Mesenchymal stem cell (in vitro differentiated cells and primary cell): ENCODE data around the gene EPHA2.

Source experiments
- DNase-seq: peaks from one replicate; pipeline ENCODE4 v3.0.0-alpha.2; 2013
- H2AFZ ChIP-seq: one replicate; pipeline ENCODE4 v1.6.1; 2013; ENCODE audit warnings: low read depth, mild to moderate bottlenecking, control low read depth, inconsistent platforms, low read length, moderate library complexity
- H2AK5ac ChIP-seq: 2 replicates; pipeline ENCODE4 v1.6.1; 2013; ENCODE audit warnings: low read length, moderate library complexity, mild to moderate bottlenecking, inconsistent platforms; ENCODE audit not compliant: severe bottlenecking
- H2BK120ac ChIP-seq: one replicate; pipeline ENCODE4 v1.6.1; 2013; ENCODE audit warnings: low read depth, mild to moderate bottlenecking, inconsistent platforms, low read length, moderate library complexity
- H2BK12ac ChIP-seq, 2 experiments: one replicate each; pipeline ENCODE4 v1.6.1; 2013; ENCODE audit warnings: inconsistent platforms in 2 of 2, low read length in 2 of 2, mild to moderate bottlenecking in 2 of 2, moderate library complexity in 2 of 2, control low read depth in 1 of 2
- H2BK15ac ChIP-seq: one replicate; pipeline ENCODE4 v1.6.1; 2013; ENCODE audit warnings: mild to moderate bottlenecking, low read depth, inconsistent platforms; ENCODE audit not compliant: poor library complexity, severe bottlenecking
- H2BK5ac ChIP-seq: 2 replicates; pipeline ENCODE4 v1.6.1; 2013; ENCODE audit warnings: low read depth, mild to moderate bottlenecking, low read length, control low read depth, inconsistent platforms; ENCODE audit not compliant: poor library complexity, severe bottlenecking
- H3K14ac ChIP-seq, 2 experiments: one replicate each; pipeline ENCODE4 v1.6.1; 2013; ENCODE audit warnings: inconsistent platforms in 2 of 2, low read length in 2 of 2, control low read depth in 1 of 2, mild to moderate bottlenecking in 1 of 2, moderate library complexity in 1 of 2
- H3K18ac ChIP-seq, 2 experiments: one replicate each; pipeline ENCODE4 v1.6.1; 2013; ENCODE audit warnings: inconsistent platforms in 2 of 2, low read length in 2 of 2, control low read depth in 1 of 2, low read depth in 1 of 2, mild to moderate bottlenecking in 1 of 2
- H3K23ac ChIP-seq, 2 experiments: one replicate each; pipeline ENCODE4 v1.6.1; 2013; ENCODE audit warnings: inconsistent platforms in 2 of 2, low read length in 2 of 2, mild to moderate bottlenecking in 2 of 2, moderate library complexity in 2 of 2, control low read depth in 1 of 2
- H3K27ac ChIP-seq: 2 replicates; pipeline ENCODE4 v1.5.1; 2013; ENCODE audit warnings: mild to moderate bottlenecking, moderate library complexity, low read length, control low read depth, inconsistent platforms; ENCODE audit not compliant: poor library complexity, severe bottlenecking
- H3K27me3 ChIP-seq, 2 experiments: 2 replicates each; pipeline versions ENCODE4 v1.6.1 to v1.7.0; 2013; ENCODE audit warnings: low read length in 2 of 2, mild to moderate bottlenecking in 2 of 2, moderate library complexity in 2 of 2, control low read depth in 1 of 2, inconsistent platforms in 1 of 2; ENCODE audit not compliant: control insufficient read depth in 1 of 2, insufficient read depth in 1 of 2
- H3K36me3 ChIP-seq, 2 experiments: 2 replicates each; pipeline versions ENCODE4 v1.6.1 to v1.7.0; 2013; ENCODE audit warnings: low read length in 2 of 2, control low read depth in 1 of 2, inconsistent platforms in 1 of 2, low read depth in 1 of 2, mild to moderate bottlenecking in 1 of 2; ENCODE audit not compliant: insufficient read depth in 2 of 2, control insufficient read depth in 1 of 2
- H3K4ac ChIP-seq, 2 experiments: one replicate each; pipeline ENCODE4 v1.6.1; 2013; ENCODE audit warnings: inconsistent platforms in 2 of 2, low read length in 2 of 2, mild to moderate bottlenecking in 2 of 2, moderate library complexity in 2 of 2, control low read depth in 1 of 2, low read depth in 1 of 2
- H3K4me1 ChIP-seq: 2 replicates; pipeline ENCODE4 v1.6.1; 2013; ENCODE audit warnings: low read depth, low read length, control low read depth; ENCODE audit not compliant: control insufficient read depth, insufficient read depth
- H3K4me2 ChIP-seq: 2 replicates; pipeline ENCODE4 v1.6.1; 2013; ENCODE audit warnings: low read length, mild to moderate bottlenecking, inconsistent platforms; ENCODE audit not compliant: poor library complexity, severe bottlenecking
- H3K4me3 ChIP-seq, 2 experiments: 2 replicates each; pipeline versions ENCODE4 v1.5.1 to v1.7.0; 2013; ENCODE audit warnings: low read length in 2 of 2, mild to moderate bottlenecking in 2 of 2, control low read depth in 1 of 2, low read depth in 1 of 2; ENCODE audit not compliant: insufficient read depth in 1 of 2
- H3K79me1 ChIP-seq: replicated peaks from 2 replicates; pipeline ENCODE4 v1.6.1; 2013; ENCODE audit warnings: mild to moderate bottlenecking, control low read depth, low read length, inconsistent platforms; ENCODE audit not compliant: poor library complexity, severe bottlenecking
- H3K9ac ChIP-seq: 2 replicates; pipeline ENCODE4 v1.7.0; 2013; ENCODE audit warnings: mild to moderate bottlenecking, low read length, moderate library complexity
- H3K9me3 ChIP-seq: 2 replicates; pipeline ENCODE4 v1.7.0; 2013; ENCODE audit warnings: mild to moderate bottlenecking, low read length; ENCODE audit not compliant: control insufficient read depth
- H4K8ac ChIP-seq: one replicate; pipeline ENCODE4 v1.6.1; 2013; ENCODE audit warnings: inconsistent platforms, mild to moderate bottlenecking, low read length, moderate library complexity
- H4K91ac ChIP-seq: one replicate; pipeline ENCODE4 v1.6.1; 2013; ENCODE audit warnings: mild to moderate bottlenecking, low read length, inconsistent platforms
- WGBS: methylation state at CpG from one replicate; pipeline ENCODE4 v1.1.7; 2013; ENCODE audit warnings: mixed read lengths; 5-methylcytosine and 5-hydroxymethylcytosine counted together

The EPHA2 gene

DNA sequence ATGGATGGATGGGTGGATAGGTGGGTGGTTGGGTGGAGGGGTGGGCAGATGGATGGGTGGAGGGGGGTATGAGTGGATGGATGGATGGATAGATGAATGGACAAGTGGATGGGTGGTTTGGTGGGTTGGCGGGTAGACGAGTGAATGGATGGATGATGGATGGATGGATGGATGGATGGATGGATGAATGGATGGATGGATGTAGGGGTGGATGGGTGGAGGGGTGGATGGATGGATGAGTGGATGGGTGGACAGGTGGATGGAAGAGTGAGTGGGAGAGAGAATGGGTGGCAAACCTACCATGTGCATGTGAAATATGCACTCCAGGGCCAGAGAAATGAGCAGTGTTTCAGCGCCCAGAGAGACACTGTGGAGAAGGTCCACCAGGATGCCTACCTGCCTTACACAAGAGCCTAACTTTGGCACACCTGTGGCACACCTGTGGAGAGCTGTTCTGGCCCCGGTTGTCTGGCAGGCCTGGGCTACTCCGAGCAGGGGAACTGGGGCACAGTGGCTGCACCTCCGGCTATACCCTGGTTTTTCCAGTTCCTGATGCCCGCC is 12.8 kb downstream of the EPHA2 start:
- Histone ChIP-seq H3K27ac (peak overlapping the region; percentile 98), H3K4ac (no peak overlapping the region), H3K9me3 (no peaks in the 10 kb centered on the region), H2BK5ac (no peak overlapping the region), H3K79me1 (no peaks in the 10 kb centered on the region), H3K27me3 (no peaks in the 10 kb centered on the region), H3K4me3 (no peak overlapping the region), H3K18ac (no peak overlapping the region), H3K36me3 (peaks cover 13 to 82% of the 10 kb centered on the region in 2 experiments), H2BK120ac (no peak overlapping the region), H3K9ac (no peak overlapping the region), H3K14ac (no peak overlapping the region), H2BK15ac (no peak overlapping the region), H2BK12ac (no peak overlapping the region), H3K4me2 (no peak overlapping the region), H2AFZ (no peak overlapping the region), H4K91ac (no peak overlapping the region), H3K23ac (no peak overlapping the region), H3K4me1 (peaks cover 82% of the 10 kb centered on the region), H4K8ac (no peak overlapping the region), H2AK5ac (no peak overlapping the region)
- WGBS: 98% methylated on average over 7 of the region's 7 CpGs
- no peak for DNase-seq

DNA sequence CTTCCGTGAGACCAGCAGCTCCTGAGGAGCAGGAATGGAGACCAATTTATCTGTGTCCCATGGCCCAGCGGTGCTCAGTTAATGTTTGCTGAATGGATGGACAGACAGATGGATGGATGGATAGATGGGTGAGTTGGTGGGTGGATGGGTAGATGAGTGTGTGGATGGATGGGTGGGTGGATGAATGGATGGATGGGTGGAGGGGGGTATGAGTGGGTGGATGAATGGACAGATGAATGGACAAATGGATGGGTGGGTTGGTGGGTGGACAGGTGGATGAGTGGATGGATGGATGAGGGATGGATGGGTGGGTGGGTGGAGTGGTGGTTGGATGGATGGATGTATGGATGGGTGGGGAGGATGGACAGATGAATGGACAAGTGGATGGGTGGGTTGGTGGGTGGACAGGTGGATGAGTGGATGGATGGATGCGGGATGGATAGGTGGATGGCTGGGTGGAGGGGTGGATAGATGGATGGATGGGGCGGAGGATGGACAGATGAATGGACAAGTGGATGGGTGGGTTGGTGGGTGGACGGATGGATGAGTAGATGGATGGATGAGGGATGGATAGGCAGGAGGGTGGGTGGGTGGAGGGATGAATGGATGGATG is 13.4 kb downstream of the EPHA2 start:
- no peaks in the 10 kb centered on the region for H3K27me3 ChIP-seq
- H3K79me1 ChIP-seq: no peaks in the 10 kb centered on the region
- no peak overlapping the region for H3K4ac ChIP-seq
- no peak overlapping the region for H3K9ac ChIP-seq
- no peak overlapping the region for H3K23ac ChIP-seq
- H2BK12ac ChIP-seq: no peak overlapping the region
- H3K27ac ChIP-seq: peak overlapping the region; percentile 84
- no peak overlapping the region for H2BK15ac ChIP-seq
- H3K9me3 ChIP-seq: no peaks in the 10 kb centered on the region
- H3K18ac ChIP-seq: no peak overlapping the region
- no peak overlapping the region for H2BK5ac ChIP-seq
- H3K4me1 ChIP-seq: peaks cover 85% of the 10 kb centered on the region
- H3K4me3 ChIP-seq: no peak overlapping the region
- H3K36me3 ChIP-seq: peaks cover 13 to 84% of the 10 kb centered on the region in 2 experiments
- H2BK120ac ChIP-seq: no peak overlapping the region
- H3K4me2 ChIP-seq: no peak overlapping the region
- H4K91ac ChIP-seq: no peak overlapping the region
- H4K8ac ChIP-seq: no peak overlapping the region
- 97% methylated on average over 5 of the region's 5 CpGs for WGBS
- no peak for DNase-seq
- H2AK5ac ChIP-seq: no peak overlapping the region
- H3K14ac ChIP-seq: no peak overlapping the region
- H2AFZ ChIP-seq: no peak overlapping the region

DNA sequence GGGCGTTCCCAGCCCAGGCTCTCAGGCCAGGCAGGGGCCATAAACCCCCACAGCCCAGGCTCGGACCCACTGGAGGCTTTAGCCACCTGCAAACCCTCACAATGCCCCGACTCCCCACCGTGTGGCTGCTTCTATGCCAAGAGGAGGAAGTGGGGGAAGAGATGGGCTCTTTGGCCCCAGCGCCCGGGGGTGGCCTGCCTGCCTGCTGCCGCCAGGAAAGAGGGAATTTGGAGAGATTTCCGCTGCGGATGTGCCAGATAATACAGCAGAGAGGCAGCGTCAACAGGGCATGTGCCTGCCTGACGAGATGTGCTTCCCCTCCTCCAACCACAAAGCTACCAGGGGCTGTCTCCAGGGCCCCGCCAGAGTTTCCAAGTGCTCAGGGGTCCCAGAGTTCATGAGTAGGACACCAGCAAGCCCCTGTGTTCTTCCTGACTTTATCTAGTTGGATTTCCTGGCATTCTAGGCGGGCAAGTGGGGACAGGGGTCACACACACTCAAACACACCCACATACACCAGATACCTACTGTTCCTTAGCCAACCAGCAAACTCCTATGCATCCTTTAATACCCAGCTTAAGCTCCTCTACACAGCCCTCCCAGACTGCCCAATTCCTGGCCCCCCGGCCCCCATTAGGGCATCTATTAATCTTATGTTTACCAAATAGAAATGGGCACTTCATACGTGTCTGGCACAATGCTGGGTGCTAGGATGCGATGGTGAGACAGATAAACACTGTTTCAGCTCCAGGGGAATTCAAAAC is 14.1 kb downstream of the EPHA2 start:
- no peak overlapping the region for H3K4me3 ChIP-seq
- H2AK5ac ChIP-seq: peak overlapping the region; percentile 94
- H3K4me2 ChIP-seq: no peak overlapping the region
- no peak overlapping the region for H3K23ac ChIP-seq
- no peak overlapping the region for H3K9ac ChIP-seq
- no peaks in the 10 kb centered on the region for H3K9me3 ChIP-seq
- H3K4ac ChIP-seq: no peak overlapping the region
- WGBS: 53% methylated on average over 14 of the region's 16 CpGs
- H2BK15ac ChIP-seq: peak overlapping the region; percentile 53
- peak overlapping the region; percentile 12 for H4K8ac ChIP-seq
- no peak overlapping the region for H2BK120ac ChIP-seq
- H2BK12ac ChIP-seq: peak overlapping the region; percentile 57 to 69
- H3K14ac ChIP-seq: peak overlapping the region in 1 of 2 experiments; percentile 29
- H3K27ac ChIP-seq: peak overlapping the region; percentile 84
- no peaks in the 10 kb centered on the region for H3K27me3 ChIP-seq
- DNase-seq: no peak
- H4K91ac ChIP-seq: no peak overlapping the region
- H2AFZ ChIP-seq: no peak overlapping the region
- H2BK5ac ChIP-seq: peak overlapping the region; percentile 45
- no peaks in the 10 kb centered on the region for H3K79me1 ChIP-seq
- peaks cover 11 to 86% of the 10 kb centered on the region in 2 experiments for H3K36me3 ChIP-seq
- H3K4me1 ChIP-seq: peaks cover 80% of the 10 kb centered on the region
- H3K18ac ChIP-seq: peak overlapping the region; percentile 18 to 70

DNA sequence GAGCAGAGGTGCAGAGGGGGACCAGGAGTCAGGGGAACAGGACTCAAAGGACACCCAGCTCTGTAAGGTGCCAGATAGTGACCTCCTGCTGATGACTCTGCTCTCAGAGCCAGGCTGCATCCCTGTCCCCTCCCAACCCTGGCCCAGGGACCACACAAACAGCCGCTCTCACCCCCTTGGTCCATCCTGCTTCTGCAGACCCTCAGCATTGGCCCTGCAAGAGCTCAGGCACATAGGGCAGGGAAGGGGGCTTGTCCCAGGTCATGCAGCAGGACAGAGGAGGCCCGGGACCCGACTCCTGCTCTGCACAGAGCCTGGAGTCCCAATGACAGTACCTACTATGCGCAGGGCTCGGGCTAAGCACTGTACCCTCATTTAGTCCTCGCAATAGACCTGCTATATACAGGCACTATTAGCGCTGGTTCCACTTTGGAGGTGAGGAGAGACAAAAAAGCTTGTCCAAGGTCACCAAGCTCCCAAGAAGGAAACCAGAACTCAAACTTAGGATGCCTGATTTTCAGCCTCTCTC is 15.7 kb downstream of the EPHA2 start:
- Histone ChIP-seq H2AK5ac (peak overlapping the region; percentile 73), H3K23ac (no peak overlapping the region), H3K36me3 (peaks cover 16 to 88% of the 10 kb centered on the region in 2 experiments), H3K18ac (peak overlapping the region in 1 of 2 experiments; percentile 89), H3K4me1 (peaks cover 72% of the 10 kb centered on the region), H4K91ac (peak overlapping the region; percentile 40), H2BK15ac (no peak overlapping the region), H4K8ac (no peak overlapping the region), H3K14ac (peak overlapping the region in 1 of 2 experiments; percentile 63), H3K27me3 (no peaks in the 10 kb centered on the region), H3K9me3 (no peaks in the 10 kb centered on the region), H2BK5ac (peak overlapping the region; percentile 46), H3K79me1 (no peaks in the 10 kb centered on the region), H3K4me2 (no peak overlapping the region), H2BK120ac (no peak overlapping the region), H2AFZ (no peak overlapping the region), H2BK12ac (peak overlapping the region in 1 of 2 experiments; percentile 23), H3K9ac (peak overlapping the region; percentile 15), H3K27ac (peak overlapping the region; percentile 84), H3K4me3 (no peak overlapping the region), H3K4ac (no peak overlapping the region)
- 92% methylated on average over 7 of the region's 7 CpGs for WGBS
- DNase-seq: no peak
